ENCODE measurements around the gene ANTXR1. TPM values are rescaled to one million over a fixed set of nuclear protein-coding genes. Genes with fewer than 3 reads are reported as not detected.

Gene ANTXR1
- total and polyA plus RNA-seq, 4 experiments from 2014 or later: 0.58 TPM; not detected in 3

DNA sequence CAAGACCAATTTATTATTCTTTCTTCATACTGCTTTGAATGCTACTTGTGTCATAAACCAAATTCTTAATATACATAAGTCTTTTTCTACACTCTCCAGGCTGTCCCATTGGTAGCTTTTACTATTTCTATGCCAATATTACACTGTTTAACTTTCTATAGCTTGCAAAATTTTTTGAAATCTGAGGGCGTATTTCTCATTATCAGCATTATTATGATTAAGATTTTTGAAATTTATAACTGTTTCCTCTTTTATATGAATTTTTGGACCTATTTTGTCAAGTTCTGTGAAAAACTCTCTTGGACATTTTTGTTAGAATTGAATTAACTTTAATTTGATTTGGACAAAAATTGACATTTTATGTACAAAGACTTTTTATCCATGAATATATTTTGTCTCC is 275.4 kb downstream of the ANTXR1 start:
- H3K27me3 ChIP-seq (ENCODE audit: insufficient read depth, low read length): no peaks in the 10 kb centered on the region
- Mint-ChIP-seq H3K4me1 (no peaks in the 10 kb centered on the region), H3K27ac (no peak overlapping the region), H3K36me3 (no peaks in the 10 kb centered on the region), H3K9me3 (no peaks in the 10 kb centered on the region), H3K27me3 (peaks cover 8 to 9% of the 10 kb centered on the region in 2 donors), H3K4me3 (no peak overlapping the region)
- DNase-seq: no peak
- ChIA-PET CTCF (ENCODE audit: partially characterized antibody) (no interaction called here), POLR2A (ENCODE audit: partially characterized antibody) (no interaction called here)
- H3K4me3 ChIP-seq (ENCODE audit: low read length in 2 of 2): no peak overlapping the region
- no peaks in the 10 kb centered on the region for H3K9me3 ChIP-seq (ENCODE audit: control insufficient read depth in 1 of 2, low read length in 2 of 2)
- no peak overlapping the region for H3K27ac ChIP-seq (ENCODE audit: low read depth, low read length)
- no peaks in the 10 kb centered on the region for H3K4me1 ChIP-seq (ENCODE audit: insufficient read depth, low read length)
- intact Hi-C loops (cut with micrococcal nuclease): no loop called here
- no peaks in the 10 kb centered on the region for H3K36me3 ChIP-seq (ENCODE audit: insufficient read depth, low read length)

DNA sequence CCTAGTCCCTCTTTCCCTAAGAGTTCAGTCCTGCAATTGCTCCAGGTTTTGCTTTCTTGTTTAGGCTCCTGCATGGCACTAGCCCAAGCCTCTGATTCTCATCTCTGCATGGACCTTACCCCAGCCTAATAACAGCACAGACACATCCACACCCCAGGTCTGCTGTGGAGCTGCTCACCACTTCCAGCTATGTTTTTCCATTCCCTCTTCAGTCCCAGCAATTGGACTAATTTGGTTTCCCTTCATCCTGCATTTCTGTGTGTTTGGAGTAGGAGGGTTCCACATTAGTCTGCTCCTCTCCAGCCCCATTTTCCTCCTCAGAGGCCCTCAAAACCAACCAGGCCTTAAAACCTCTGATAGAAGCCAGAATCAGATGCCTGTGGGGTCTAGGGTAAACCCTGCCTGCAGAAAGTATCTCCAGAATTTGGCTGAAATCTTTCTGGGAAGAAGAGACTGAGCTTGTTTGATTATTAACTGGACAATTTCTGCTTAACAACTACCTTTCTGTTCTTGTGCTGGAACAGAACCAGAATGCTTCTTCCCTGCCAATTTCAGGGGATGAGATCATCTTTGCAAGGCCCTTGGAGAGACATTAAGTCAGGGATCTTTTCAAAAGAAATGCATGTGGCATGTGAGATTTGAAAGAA is 278.1 kb downstream of the ANTXR1 start:
- H3K27me3 Mint-ChIP-seq: peaks cover 9 to 12% of the 10 kb centered on the region in 2 donors
- no peak overlapping the region for H3K27ac Mint-ChIP-seq
- intact Hi-C loops (cut with micrococcal nuclease): loop anchor here (10.0 kb wide), 1 partner anchor 1266 kb away; no protein-coding TSS in a partner anchor
- H3K4me3 Mint-ChIP-seq: no peak overlapping the region
- H3K36me3 Mint-ChIP-seq: no peaks in the 10 kb centered on the region
- Histone ChIP-seq H3K9me3 (ENCODE audit: control insufficient read depth in 1 of 2, low read length in 2 of 2) (no peaks in the 10 kb centered on the region), H3K4me1 (ENCODE audit: insufficient read depth, low read length) (no peaks in the 10 kb centered on the region), H3K27ac (ENCODE audit: low read depth, low read length) (no peak overlapping the region), H3K27me3 (ENCODE audit: insufficient read depth, low read length) (no peaks in the 10 kb centered on the region), H3K36me3 (ENCODE audit: insufficient read depth, low read length) (no peaks in the 10 kb centered on the region), H3K4me3 (ENCODE audit: low read length in 2 of 2) (no peak overlapping the region)
- H3K4me1 Mint-ChIP-seq: no peaks in the 10 kb centered on the region
- no peak for DNase-seq
- no peaks in the 10 kb centered on the region for H3K9me3 Mint-ChIP-seq
- ChIA-PET POLR2A (ENCODE audit: partially characterized antibody) (no interaction called here), CTCF (ENCODE audit: partially characterized antibody) (no interaction called here)

DNA sequence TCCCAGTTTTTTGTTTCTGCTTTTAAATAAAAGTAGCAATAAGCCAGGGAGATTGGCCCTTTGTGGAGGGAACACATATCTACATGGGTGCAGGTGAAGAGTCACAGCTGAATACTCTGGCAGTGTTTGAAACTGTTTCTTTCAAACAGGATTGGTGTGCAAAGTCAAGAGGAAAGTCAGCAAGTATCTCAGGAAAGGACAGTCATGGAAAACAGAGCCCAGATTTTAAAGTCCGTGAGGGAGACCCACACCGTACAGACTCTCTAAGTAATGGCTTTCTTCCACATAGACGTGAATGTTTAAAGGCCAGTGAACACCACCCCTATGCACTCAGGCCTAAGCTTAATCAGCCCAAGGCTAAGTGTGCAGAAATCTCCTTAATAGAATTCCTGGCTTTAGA is 278.7 kb downstream of the ANTXR1 start:
- POLR2A ChIA-PET (ENCODE audit: partially characterized antibody): no interaction called here

DNA sequence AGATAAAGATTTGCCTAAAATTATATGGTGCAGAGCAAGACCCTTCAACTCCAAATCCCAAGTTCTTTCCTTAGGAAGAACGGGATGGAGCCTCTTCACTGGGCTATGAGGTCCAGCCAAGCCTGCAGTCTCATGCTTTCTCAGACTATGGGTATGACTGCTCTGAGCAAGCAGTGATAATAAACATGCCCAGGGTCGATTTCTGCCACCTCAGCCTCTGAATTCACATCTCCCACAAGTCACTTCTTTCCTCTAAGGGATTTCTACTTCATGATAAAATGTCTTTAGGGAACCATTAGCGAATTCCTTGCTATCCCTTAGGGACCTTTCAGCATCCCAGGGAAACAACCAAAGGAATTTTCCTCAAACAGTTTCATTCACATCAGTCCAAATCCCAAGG is 279.3 kb downstream of the ANTXR1 start:
- Mint-ChIP-seq H3K27ac (no peak overlapping the region), H3K36me3 (no peaks in the 10 kb centered on the region), H3K9me3 (no peaks in the 10 kb centered on the region), H3K4me1 (no peaks in the 10 kb centered on the region), H3K4me3 (no peak overlapping the region), H3K27me3 (peaks cover 9 to 17% of the 10 kb centered on the region in 2 donors)
- Histone ChIP-seq H3K9me3 (ENCODE audit: control insufficient read depth in 1 of 2, low read length in 2 of 2) (no peaks in the 10 kb centered on the region), H3K4me1 (ENCODE audit: insufficient read depth, low read length) (no peaks in the 10 kb centered on the region), H3K27ac (ENCODE audit: low read depth, low read length) (no peak overlapping the region), H3K27me3 (ENCODE audit: insufficient read depth, low read length) (no peaks in the 10 kb centered on the region), H3K4me3 (ENCODE audit: low read length in 2 of 2) (no peak overlapping the region), H3K36me3 (ENCODE audit: insufficient read depth, low read length) (no peaks in the 10 kb centered on the region)
- POLR2A ChIA-PET (ENCODE audit: partially characterized antibody): no interaction called here
- DNase-seq: no peak
- intact Hi-C loops (cut with micrococcal nuclease): loop anchor here (10.0 kb wide), 1 partner anchor 1267 kb away; no protein-coding TSS in a partner anchor
- CTCF ChIA-PET (ENCODE audit: partially characterized antibody): no interaction called here

More for the DNA sequence above, 278.7 kb downstream of the ANTXR1 start:
- CTCF ChIA-PET (ENCODE audit: partially characterized antibody): no interaction called here
- Histone ChIP-seq H3K36me3 (ENCODE audit: insufficient read depth, low read length) (no peaks in the 10 kb centered on the region), H3K27me3 (ENCODE audit: insufficient read depth, low read length) (no peaks in the 10 kb centered on the region), H3K27ac (ENCODE audit: low read depth, low read length) (no peak overlapping the region), H3K9me3 (ENCODE audit: control insufficient read depth in 1 of 2, low read length in 2 of 2) (no peaks in the 10 kb centered on the region), H3K4me3 (ENCODE audit: low read length in 2 of 2) (no peak overlapping the region), H3K4me1 (ENCODE audit: insufficient read depth, low read length) (no peaks in the 10 kb centered on the region)
- Mint-ChIP-seq H3K4me1 (no peaks in the 10 kb centered on the region), H3K36me3 (no peaks in the 10 kb centered on the region), H3K4me3 (no peak overlapping the region), H3K9me3 (no peaks in the 10 kb centered on the region), H3K27me3 (peaks cover 9 to 16% of the 10 kb centered on the region in 2 donors), H3K27ac (no peak overlapping the region)
- no peak for DNase-seq
- intact Hi-C loops (cut with micrococcal nuclease): loop anchor here (10.0 kb wide), 1 partner anchor 1267 kb away; no protein-coding TSS in a partner anchor

DNA sequence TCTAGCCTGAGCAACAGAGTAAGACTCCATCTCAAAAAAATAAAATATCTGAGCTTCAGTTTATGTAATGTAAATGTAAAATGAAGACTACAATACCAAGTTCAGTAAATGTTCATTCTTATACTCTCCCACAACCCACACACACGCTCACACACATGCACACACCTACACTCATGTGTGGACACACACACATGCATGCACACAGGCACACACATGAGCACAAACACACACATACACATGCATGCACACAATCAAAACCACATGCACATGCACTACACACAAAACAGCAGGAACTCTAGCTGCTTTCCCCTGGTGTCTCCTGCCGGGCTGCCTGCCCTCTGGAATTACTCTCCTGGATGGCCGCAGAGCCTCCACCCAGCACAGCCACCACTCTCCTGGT is 283.4 kb downstream of the ANTXR1 start:
- Histone ChIP-seq H3K9me3 (ENCODE audit: control insufficient read depth in 1 of 2, low read length in 2 of 2) (no peaks in the 10 kb centered on the region), H3K27me3 (ENCODE audit: insufficient read depth, low read length) (no peaks in the 10 kb centered on the region), H3K4me3 (ENCODE audit: low read length in 2 of 2) (no peak overlapping the region), H3K4me1 (ENCODE audit: insufficient read depth, low read length) (no peaks in the 10 kb centered on the region), H3K27ac (ENCODE audit: low read depth, low read length) (no peak overlapping the region), H3K36me3 (ENCODE audit: insufficient read depth, low read length) (no peaks in the 10 kb centered on the region)
- no peak overlapping the region for H3K27ac Mint-ChIP-seq
- H3K4me1 Mint-ChIP-seq: no peaks in the 10 kb centered on the region
- no peak for DNase-seq
- no peak overlapping the region for H3K4me3 Mint-ChIP-seq
- ChIA-PET CTCF (ENCODE audit: partially characterized antibody) (no interaction called here), POLR2A (ENCODE audit: partially characterized antibody) (no interaction called here)
- no peaks in the 10 kb centered on the region for H3K36me3 Mint-ChIP-seq
- no peaks in the 10 kb centered on the region for H3K9me3 Mint-ChIP-seq
- peaks cover 2 to 9% of the 10 kb centered on the region in 2 donors for H3K27me3 Mint-ChIP-seq
- intact Hi-C loops (cut with micrococcal nuclease): loop anchor here (10.0 kb wide), 1 partner anchor 1272 kb away; no protein-coding TSS in a partner anchor

DNA sequence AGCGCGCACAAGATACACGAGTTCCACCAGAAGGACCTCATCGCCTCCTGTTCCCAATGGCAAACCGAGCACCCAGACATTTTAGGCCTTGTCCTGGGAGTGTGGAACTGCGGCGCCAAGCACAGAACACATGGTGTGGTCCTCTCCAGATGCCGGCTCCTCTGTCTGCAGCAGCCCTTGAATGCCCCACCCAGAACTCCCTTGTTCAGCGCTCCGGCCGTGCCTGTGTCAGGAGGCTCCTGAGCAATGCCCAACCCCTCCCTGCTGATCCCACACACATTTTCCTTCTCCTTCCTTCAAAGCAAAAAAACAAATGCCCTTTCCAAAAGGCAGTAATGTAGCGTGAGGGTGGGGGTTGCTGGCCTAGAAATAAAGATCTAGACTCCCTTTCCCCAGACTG is 284.2 kb downstream of the ANTXR1 start:
- intact Hi-C loops (cut with micrococcal nuclease): loop anchor here (10.0 kb wide), 1 partner anchor 1272 kb away; no protein-coding TSS in a partner anchor
- Histone ChIP-seq H3K4me1 (ENCODE audit: insufficient read depth, low read length) (no peaks in the 10 kb centered on the region), H3K27me3 (ENCODE audit: insufficient read depth, low read length) (no peaks in the 10 kb centered on the region), H3K27ac (ENCODE audit: low read depth, low read length) (no peak overlapping the region), H3K36me3 (ENCODE audit: insufficient read depth, low read length) (no peaks in the 10 kb centered on the region), H3K9me3 (ENCODE audit: control insufficient read depth in 1 of 2, low read length in 2 of 2) (no peaks in the 10 kb centered on the region), H3K4me3 (ENCODE audit: low read length in 2 of 2) (no peak overlapping the region)
- POLR2A ChIA-PET (ENCODE audit: partially characterized antibody): no interaction called here
- peaks cover 2 to 14% of the 10 kb centered on the region in 2 donors for H3K27me3 Mint-ChIP-seq
- H3K27ac Mint-ChIP-seq: no peak overlapping the region
- no peaks in the 10 kb centered on the region for H3K36me3 Mint-ChIP-seq
- no peak overlapping the region for H3K4me3 Mint-ChIP-seq
- no peaks in the 10 kb centered on the region for H3K9me3 Mint-ChIP-seq
- no peaks in the 10 kb centered on the region for H3K4me1 Mint-ChIP-seq
- CTCF ChIA-PET (ENCODE audit: partially characterized antibody): no interaction called here
- no peak for DNase-seq

DNA sequence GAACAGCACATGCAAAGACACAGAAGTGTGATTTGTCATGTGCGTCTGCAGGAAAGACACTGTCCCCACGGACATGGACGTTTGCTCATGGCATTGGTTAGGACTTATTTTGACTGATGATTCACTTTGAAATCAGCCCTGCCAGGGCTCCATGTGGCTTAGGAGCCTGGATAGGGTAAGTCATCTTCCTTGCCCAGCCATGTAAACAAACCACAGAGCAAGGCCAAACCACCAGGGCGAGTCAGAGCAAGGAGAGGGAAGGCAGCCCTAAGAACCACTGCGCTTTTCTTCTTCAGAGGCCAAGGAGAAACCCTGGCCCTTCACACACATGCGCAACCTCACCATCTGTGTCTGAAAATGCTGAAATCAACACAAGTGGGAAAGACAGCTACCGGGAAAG is 285.3 kb downstream of the ANTXR1 start:
- H3K4me3 Mint-ChIP-seq: no peak overlapping the region
- Histone ChIP-seq H3K4me3 (ENCODE audit: low read length in 2 of 2) (no peak overlapping the region), H3K9me3 (ENCODE audit: control insufficient read depth in 1 of 2, low read length in 2 of 2) (no peaks in the 10 kb centered on the region), H3K4me1 (ENCODE audit: insufficient read depth, low read length) (no peaks in the 10 kb centered on the region), H3K27me3 (ENCODE audit: insufficient read depth, low read length) (no peaks in the 10 kb centered on the region), H3K36me3 (ENCODE audit: insufficient read depth, low read length) (no peaks in the 10 kb centered on the region), H3K27ac (ENCODE audit: low read depth, low read length) (no peak overlapping the region)
- no peak for DNase-seq
- ChIA-PET POLR2A (ENCODE audit: partially characterized antibody) (no interaction called here), CTCF (ENCODE audit: partially characterized antibody) (no interaction called here)
- no peaks in the 10 kb centered on the region for H3K4me1 Mint-ChIP-seq
- no peaks in the 10 kb centered on the region for H3K36me3 Mint-ChIP-seq
- H3K9me3 Mint-ChIP-seq: peaks cover 0 to 4% (median under 1%) of the 10 kb centered on the region in 8 donors
- H3K27ac Mint-ChIP-seq: no peak overlapping the region
- intact Hi-C loops (cut with micrococcal nuclease): loop anchor here (10.0 kb wide), 1 partner anchor 1273 kb away; no protein-coding TSS in a partner anchor
- H3K27me3 Mint-ChIP-seq: peaks cover 5 to 16% of the 10 kb centered on the region in 2 donors
